Duodenal mucosa (tissue), 2 donors: ENCODE results near the gene CIROP.
A peak's percentile ranks its signal among the peaks of the same experiment; 100 is the strongest.

ENCODE experiments used
- H3K27ac ChIP-seq: one replicate; pipeline ENCODE4 v1.7.0; 2013; ENCODE audit warnings: low read depth, low read length
- H3K27me3 ChIP-seq, 2 donors: one replicate each; pipeline ENCODE4 v1.7.0; 2013; ENCODE audit warnings: low read length in 2 of 2, control low read depth in 1 of 2; ENCODE audit not compliant: insufficient read depth in 2 of 2, control insufficient read depth in 1 of 2
- H3K36me3 ChIP-seq, 2 donors: one replicate each; pipeline ENCODE4 v1.7.0; 2013; ENCODE audit warnings: low read length in 2 of 2, control low read depth in 1 of 2; ENCODE audit not compliant: insufficient read depth in 2 of 2, control insufficient read depth in 1 of 2
- H3K4me1 ChIP-seq, 2 donors: one replicate each; pipeline ENCODE4 v1.7.0; 2013; ENCODE audit warnings: low read length in 2 of 2, control low read depth in 1 of 2; ENCODE audit not compliant: insufficient read depth in 2 of 2, control insufficient read depth in 1 of 2
- H3K4me3 ChIP-seq, 2 donors: one replicate each; pipeline ENCODE4 v1.7.0; 2013; ENCODE audit warnings: low read length in 2 of 2, low read depth in 1 of 2
- H3K9ac ChIP-seq, 2 donors: one replicate each; pipeline ENCODE4 v1.7.0; 2013; ENCODE audit warnings: low read length in 2 of 2, low read depth in 1 of 2
- H3K9me3 ChIP-seq, 2 donors: one replicate each; pipeline ENCODE4 v1.7.0; 2013; ENCODE audit warnings: low read length in 2 of 2, control low read depth in 1 of 2; ENCODE audit not compliant: control insufficient read depth in 1 of 2

CIROP gene

DNA sequence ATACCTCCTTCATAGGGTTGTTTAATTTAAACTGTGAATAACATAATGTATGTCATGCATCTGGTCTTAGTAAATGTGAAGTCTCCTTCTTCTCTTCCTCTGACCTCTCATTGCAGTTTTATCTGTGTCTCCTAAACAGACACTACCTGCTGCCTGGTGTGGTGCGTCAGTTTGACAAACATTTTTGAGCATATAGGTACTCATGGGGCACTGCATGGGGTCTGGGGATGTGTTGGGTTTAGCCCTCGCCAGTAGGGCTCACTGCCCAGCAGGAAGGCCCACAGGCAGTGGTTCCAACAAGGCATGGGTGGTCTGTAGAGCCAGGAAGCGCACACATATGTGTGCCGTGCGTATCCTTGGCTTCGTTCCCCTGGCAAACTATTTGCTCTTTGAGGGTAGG, 17.3 kb upstream of the CIROP start:
- Histone ChIP-seq H3K27me3 (no peaks in the 10 kb centered on the region), H3K9ac (no peak overlapping the region), H3K36me3 (peaks cover 0 to 5% of the 10 kb centered on the region in 2 donors), H3K27ac (no peak overlapping the region), H3K4me3 (no peak overlapping the region), H3K9me3 (no peaks in the 10 kb centered on the region), H3K4me1 (peaks cover 14 to 21% of the 10 kb centered on the region in 2 donors)

GRCh38 chr14:23121361-23121771, 16.6 kb upstream of the CIROP start:
- no peak overlapping the region for H3K4me3 ChIP-seq
- H3K9ac ChIP-seq, result no peak overlapping the region
- no peaks in the 10 kb centered on the region for H3K36me3 ChIP-seq
- H3K4me1 ChIP-seq, result peaks cover 14 to 21% of the 10 kb centered on the region in 2 donors
- H3K27me3 ChIP-seq, result no peaks in the 10 kb centered on the region
- H3K27ac ChIP-seq, result no peak overlapping the region
- H3K9me3 ChIP-seq, result no peaks in the 10 kb centered on the region

- Histone ChIP-seq H3K4me1 (peaks cover 14 to 21% of the 10 kb centered on the region in 2 donors), H3K9ac (no peak overlapping the region), H3K9me3 (no peaks in the 10 kb centered on the region), H3K27ac (no peak overlapping the region), H3K4me3 (no peak overlapping the region), H3K27me3 (peaks cover 0 to 2% of the 10 kb centered on the region in 2 donors), H3K36me3 (no peaks in the 10 kb centered on the region)
Measured at GRCh38 chr14:23120541-23121251, 15.9 kb upstream of the CIROP start.

DNA sequence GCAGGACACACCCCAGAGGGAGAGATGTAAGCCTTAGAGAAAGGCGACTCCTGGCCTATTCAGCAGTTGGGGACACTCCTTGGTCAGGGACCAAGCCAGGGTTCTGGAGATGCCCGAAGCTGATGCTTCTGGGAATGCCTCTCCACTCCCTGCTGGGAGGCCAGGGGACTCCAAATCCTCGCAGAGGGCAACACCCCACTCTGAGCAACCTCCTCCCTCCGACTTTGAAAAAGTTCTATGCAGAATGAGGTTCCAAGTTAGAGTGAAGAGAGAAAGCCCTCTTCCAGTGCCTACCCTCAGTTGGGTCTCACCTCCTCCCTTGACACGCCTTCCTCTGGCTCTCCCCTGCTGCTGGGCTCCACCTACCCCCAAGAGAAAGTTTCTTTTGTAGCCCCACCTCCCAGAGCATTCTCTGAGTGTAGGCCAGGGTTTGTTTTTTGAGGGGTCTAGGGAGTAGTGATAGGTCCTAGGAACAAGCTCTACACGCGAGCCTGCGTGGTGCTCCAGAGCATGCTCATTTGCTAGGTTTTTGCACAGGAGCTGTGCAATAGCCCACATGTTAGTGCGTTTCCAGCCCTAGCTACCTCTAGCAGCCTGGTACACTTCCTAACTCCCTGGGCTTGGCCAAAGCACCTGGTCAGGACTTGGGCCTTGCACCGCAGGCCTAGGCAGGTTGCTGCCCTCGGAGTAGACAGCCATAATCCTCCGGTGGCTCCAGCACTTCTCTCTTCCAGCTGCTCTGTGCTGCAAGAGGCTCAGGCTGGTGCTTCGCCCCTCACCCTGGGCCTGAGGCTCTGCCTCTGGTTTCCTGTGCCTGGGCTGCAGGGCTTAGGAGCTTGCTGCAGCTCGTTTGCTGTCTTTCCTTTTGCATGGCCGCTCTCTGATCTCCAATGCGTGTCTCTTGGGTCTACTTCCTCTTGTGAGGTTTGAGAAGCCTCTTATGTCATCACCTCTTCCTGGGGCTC, 14.9 kb upstream of the CIROP start:
- H3K9ac ChIP-seq, result no peak overlapping the region
- H3K27ac ChIP-seq, result no peak overlapping the region
- H3K9me3 ChIP-seq, result no peaks in the 10 kb centered on the region
- H3K4me1 ChIP-seq, result peaks cover 14 to 21% of the 10 kb centered on the region in 2 donors
- peaks cover 0 to 9% of the 10 kb centered on the region in 2 donors for H3K27me3 ChIP-seq
- H3K4me3 ChIP-seq, result no peak overlapping the region
- H3K36me3 ChIP-seq, result no peaks in the 10 kb centered on the region

- H3K4me1 ChIP-seq, result peaks cover 10 to 21% of the 10 kb centered on the region in 2 donors
- H3K4me3 ChIP-seq, result no peak within 1 kb of the TSS
- H3K27ac ChIP-seq, result no peak within 1 kb of the TSS
- H3K36me3 ChIP-seq, result no peaks in the 10 kb centered on the region
- H3K9ac ChIP-seq, result no peak within 1 kb of the TSS
- H3K9me3 ChIP-seq, result no peaks in the 10 kb centered on the region
- H3K27me3 ChIP-seq, result peaks cover 4 to 9% of the 10 kb centered on the region in 2 donors
Measured at GRCh38 chr14:23118506-23119362, 13.9 kb upstream of the CIROP start, which contains the start of gene CEBPE. CEBPE (minus strand) TSS chr14:23119255; CDS start chr14:23119091, 164 bp downstream.

DNA sequence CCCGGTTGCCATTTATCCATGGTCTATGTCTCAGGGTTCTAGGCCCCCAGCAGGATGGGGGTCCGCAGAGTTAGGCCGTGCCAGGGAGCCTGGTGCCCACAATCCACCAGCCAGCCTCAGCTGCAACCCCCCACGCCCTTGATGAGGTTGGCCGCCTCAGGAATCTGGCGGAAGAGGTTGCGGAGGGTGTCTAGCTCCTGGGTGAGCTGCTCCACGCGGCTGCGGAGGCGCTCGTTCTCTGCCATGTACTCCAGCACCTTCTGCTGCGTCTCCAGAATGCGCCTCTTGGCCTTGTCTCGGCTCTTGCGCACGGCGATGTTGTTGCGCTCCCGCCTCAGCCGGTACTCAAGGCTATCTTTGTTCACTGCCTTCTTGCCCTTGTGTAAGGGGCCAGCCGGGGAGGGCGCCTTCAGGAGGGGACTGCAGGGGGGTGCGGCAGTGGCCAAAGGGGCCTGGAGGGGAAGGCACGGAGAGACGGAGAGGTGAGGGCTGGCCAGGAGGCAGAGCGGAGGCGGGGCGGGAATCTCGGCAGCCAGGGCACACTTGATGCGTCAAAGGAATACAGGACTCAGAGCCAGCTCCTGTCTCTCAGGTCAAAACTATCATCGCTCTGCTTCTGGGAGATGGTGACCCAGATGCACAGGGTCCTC, 12.7 kb upstream of the CIROP start:
- peaks cover 4 to 15% of the 10 kb centered on the region in 2 donors for H3K4me1 ChIP-seq
- no peak overlapping the region for H3K27ac ChIP-seq
- no peaks in the 10 kb centered on the region for H3K36me3 ChIP-seq
- no peak overlapping the region for H3K9ac ChIP-seq
- H3K9me3 ChIP-seq, result no peaks in the 10 kb centered on the region
- H3K4me3 ChIP-seq, result no peak overlapping the region
- H3K27me3 ChIP-seq, result peaks cover 5 to 13% of the 10 kb centered on the region in 2 donors

- Histone ChIP-seq H3K9me3 (no peaks in the 10 kb centered on the region), H3K4me1 (peaks cover under 1 to 8% of the 10 kb centered on the region in 2 donors), H3K27me3 (peaks cover 13 to 16% of the 10 kb centered on the region in 2 donors), H3K27ac (no peak overlapping the region), H3K36me3 (no peaks in the 10 kb centered on the region), H3K4me3 (no peak overlapping the region), H3K9ac (no peak overlapping the region)
Measured at GRCh38 chr14:23115918-23116317, 11.1 kb upstream of the CIROP start.

DNA sequence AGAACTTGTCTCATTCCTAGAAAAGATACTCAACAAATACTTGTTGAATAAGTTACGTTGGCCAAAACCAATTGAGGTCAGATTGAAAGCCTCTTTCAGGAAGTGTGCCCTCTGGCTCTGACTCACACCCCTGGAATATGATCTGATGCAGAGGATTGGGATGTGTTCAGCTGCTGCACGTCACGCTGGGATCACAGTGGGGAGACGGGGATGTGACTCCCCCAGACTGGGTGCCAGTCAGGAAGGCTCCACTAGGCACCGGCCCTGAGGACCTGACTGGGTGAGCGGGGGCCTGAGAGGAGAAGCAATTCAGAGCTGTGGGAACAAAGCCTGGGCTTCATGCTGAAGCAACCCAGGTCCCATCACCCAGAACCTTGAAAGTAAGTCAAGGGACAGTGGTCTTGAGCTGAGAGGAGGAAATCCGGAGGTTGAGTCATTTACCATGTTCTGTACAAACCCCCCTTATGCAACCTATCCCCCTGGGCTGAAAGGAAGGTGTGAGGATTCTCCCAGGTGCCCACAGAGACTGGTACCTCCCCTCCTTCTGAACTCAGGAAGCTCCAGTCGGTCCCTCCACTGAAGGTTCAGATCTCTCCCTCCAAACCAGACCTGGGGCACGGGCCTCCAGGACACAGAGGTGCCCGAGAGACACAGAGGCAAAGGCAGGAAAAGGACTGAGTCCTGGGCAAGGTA, 10.4 kb upstream of the CIROP start:
- Histone ChIP-seq H3K4me1 (peaks cover 0 to 8% of the 10 kb centered on the region in 2 donors), H3K27ac (no peak overlapping the region), H3K4me3 (peak overlapping the region in 1 of 2 donors; percentile 16), H3K9ac (no peak overlapping the region), H3K36me3 (no peaks in the 10 kb centered on the region), H3K27me3 (peaks cover 15 to 16% of the 10 kb centered on the region in 2 donors), H3K9me3 (no peaks in the 10 kb centered on the region)

DNA sequence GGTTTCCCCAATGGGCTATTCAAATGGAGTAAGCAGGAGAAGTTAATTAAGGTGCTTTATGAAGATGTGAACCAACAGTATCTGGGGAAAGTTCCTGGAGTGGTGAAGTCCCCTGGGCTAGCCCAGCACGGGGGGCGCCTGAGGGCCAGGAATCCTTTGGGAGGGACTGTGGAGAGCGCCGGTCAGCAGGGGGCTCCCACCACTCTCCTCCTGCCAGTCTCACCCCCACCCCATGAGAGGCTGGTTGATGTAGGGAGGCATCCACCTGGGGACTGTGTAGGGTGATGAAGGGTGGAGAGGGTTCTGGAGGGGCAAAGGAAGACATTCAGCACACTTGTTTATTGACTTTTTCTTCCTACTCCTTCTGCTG, 9.9 kb upstream of the CIROP start:
- no peak overlapping the region for H3K9ac ChIP-seq
- H3K9me3 ChIP-seq, result no peaks in the 10 kb centered on the region
- H3K4me1 ChIP-seq, result peaks cover 0 to 4% of the 10 kb centered on the region in 2 donors
- peaks cover 15 to 16% of the 10 kb centered on the region in 2 donors for H3K27me3 ChIP-seq
- H3K27ac ChIP-seq, result no peak overlapping the region
- H3K36me3 ChIP-seq, result no peaks in the 10 kb centered on the region
- no peak overlapping the region for H3K4me3 ChIP-seq
